ENCODE results near the gene HACD2. TPM values are rescaled to one million over a fixed set of nuclear protein-coding genes. Genes with fewer than 3 reads are reported as not detected.
A peak's percentile ranks its signal among the peaks of the same experiment; 100 is the strongest.

HACD2 gene
- total RNA-seq, 1 experiment from 2014 or later = 18.9 TPM

GRCh38 chr3:123536153-123536895 is 48.5 kb downstream of the HACD2 start:
- no peak for DNase-seq (ENCODE audit: low spot score)
- in situ Hi-C loops (cut with HindIII; ENCODE audit: low sequenced_read_pairs) = no loop called here

GRCh38 chr3:123535580-123535979 is 49.3 kb downstream of the HACD2 start:
- no peak for DNase-seq (ENCODE audit: low spot score)
- in situ Hi-C loops (cut with HindIII; ENCODE audit: low sequenced_read_pairs) = no loop called here

GRCh38 chr3:123534264-123534663 is 50.6 kb downstream of the HACD2 start:
- DNase-seq (ENCODE audit: low spot score) = no peak
- in situ Hi-C loops (cut with HindIII; ENCODE audit: low sequenced_read_pairs) = no loop called here

- in situ Hi-C loops (cut with HindIII; ENCODE audit: low sequenced_read_pairs) = no loop called here
- DNase-seq (ENCODE audit: low spot score) = no peak
Measured at GRCh38 chr3:123533554-123534159, 51.2 kb downstream of the HACD2 start.

GRCh38 chr3:123528130-123528529 is 56.7 kb downstream of the HACD2 start:
- in situ Hi-C loops (cut with HindIII; ENCODE audit: low sequenced_read_pairs) = no loop called here

GRCh38 chr3:123527046-123527445 is 57.8 kb downstream of the HACD2 start:
- no peak for DNase-seq (ENCODE audit: low spot score)
- in situ Hi-C loops (cut with HindIII; ENCODE audit: low sequenced_read_pairs) = no loop called here

More at GRCh38 chr3:123528130-123528529, 56.7 kb downstream of the HACD2 start:
- no peak for DNase-seq (ENCODE audit: low spot score)

GRCh38 chr3:123526474-123526873 is 58.4 kb downstream of the HACD2 start:
- in situ Hi-C loops (cut with HindIII; ENCODE audit: low sequenced_read_pairs) = no loop called here
- no peak for DNase-seq (ENCODE audit: low spot score)

- in situ Hi-C loops (cut with HindIII; ENCODE audit: low sequenced_read_pairs) = no loop called here
- no peak for DNase-seq (ENCODE audit: low spot score)
Measured at GRCh38 chr3:123525433-123525832, 59.4 kb downstream of the HACD2 start.

GRCh38 chr3:123524981-123525380 is 59.9 kb downstream of the HACD2 start:
- in situ Hi-C loops (cut with HindIII; ENCODE audit: low sequenced_read_pairs) = no loop called here

GRCh38 chr3:123523023-123523412 is 61.8 kb downstream of the HACD2 start:
- DNase-seq (ENCODE audit: low spot score) = peak; percentile 15
- in situ Hi-C loops (cut with HindIII; ENCODE audit: low sequenced_read_pairs) = no loop called here

More at GRCh38 chr3:123524981-123525380, 59.9 kb downstream of the HACD2 start:
- DNase-seq (ENCODE audit: low spot score) = no peak

- in situ Hi-C loops (cut with HindIII; ENCODE audit: low sequenced_read_pairs) = no loop called here
- DNase-seq (ENCODE audit: low spot score) = no peak
Measured at GRCh38 chr3:123522320-123523022, 62.4 kb downstream of the HACD2 start.

- DNase-seq (ENCODE audit: low spot score) = no peak
- in situ Hi-C loops (cut with HindIII; ENCODE audit: low sequenced_read_pairs) = no loop called here
Measured at GRCh38 chr3:123521179-123521969, 63.5 kb downstream of the HACD2 start.

- in situ Hi-C loops (cut with HindIII; ENCODE audit: low sequenced_read_pairs) = no loop called here
- DNase-seq (ENCODE audit: low spot score) = no peak
Measured at GRCh38 chr3:123520656-123521055, 64.2 kb downstream of the HACD2 start.

GRCh38 chr3:123518892-123519485 is 65.9 kb downstream of the HACD2 start:
- DNase-seq (ENCODE audit: low spot score) = no peak
- in situ Hi-C loops (cut with HindIII; ENCODE audit: low sequenced_read_pairs) = no loop called here

GRCh38 chr3:123511726-123512125 is 73.1 kb downstream of the HACD2 start:
- no peak for DNase-seq (ENCODE audit: low spot score)

GRCh38 chr3:123511084-123511483 is 73.8 kb downstream of the HACD2 start:
- no peak for DNase-seq (ENCODE audit: low spot score)
- in situ Hi-C loops (cut with HindIII; ENCODE audit: low sequenced_read_pairs) = no loop called here

More at GRCh38 chr3:123511726-123512125, 73.1 kb downstream of the HACD2 start:
- in situ Hi-C loops (cut with HindIII; ENCODE audit: low sequenced_read_pairs) = no loop called here

- in situ Hi-C loops (cut with HindIII; ENCODE audit: low sequenced_read_pairs) = no loop called here
- DNase-seq (ENCODE audit: low spot score) = no peak
Measured at GRCh38 chr3:123508178-123508577, 76.7 kb downstream of the HACD2 start.

GRCh38 chr3:123505820-123506219 is 79.0 kb downstream of the HACD2 start:
- in situ Hi-C loops (cut with HindIII; ENCODE audit: low sequenced_read_pairs) = no loop called here

GRCh38 chr3:123503203-123503602 is 81.7 kb downstream of the HACD2 start:
- no peak for DNase-seq (ENCODE audit: low spot score)
- in situ Hi-C loops (cut with HindIII; ENCODE audit: low sequenced_read_pairs) = no loop called here

More at GRCh38 chr3:123505820-123506219, 79.0 kb downstream of the HACD2 start:
- DNase-seq (ENCODE audit: low spot score) = no peak

Data from G401 (cell line).